GM12892 (cell line): ENCODE data around the gene ENTPD1.
A peak's percentile ranks its signal among the peaks of the same experiment; 100 is the strongest.
"Not testable (repeated sequence)": the region's sequence is repeated elsewhere in the genome, so short reads cannot be mapped to it uniquely, and the experiment has no call there.

ENCODE experiments used
- DNase-seq: peaks from one replicate; pipeline ENCODE4 v3.0.0; 2011; ENCODE audit not compliant: insufficient read length
- FAIRE-seq: peaks from 2 replicates; lab custom pipeline; 2011; peaks lifted over from hg19 to GRCh38; lab: Jason Lieb, UNC
- POLR2A ChIP-seq: IDR thresholded peaks from 2 replicates; pipeline ENCODE4 v1.6.1; 2011; ENCODE audit warnings: low read depth, low read length, control low read depth
- POLR2AphosphoS5 ChIP-seq: IDR thresholded peaks from 2 replicates; pipeline ENCODE4 v1.6.1; 2011; ENCODE audit warnings: low read depth, low read length, control low read depth
- TAF1 ChIP-seq: IDR thresholded peaks from 2 replicates; pipeline ENCODE4 v1.6.1; 2011; ENCODE audit warnings: low read depth, mild to moderate bottlenecking, control low read depth, low read length, borderline replicate concordance

ENTPD1 gene

GRCh38 chr10:95767884-95768556 is 12.1 kb downstream of the ENTPD1 start:
- FAIRE-seq, result peak; percentile 95
- no peak for DNase-seq

GRCh38 chr10:95770084-95770720 is 14.2 kb downstream of the ENTPD1 start:
- TF ChIP-seq POLR2AphosphoS5, result no peak
- TF ChIP-seq POLR2A, result no peak
- DNase-seq (no peak), FAIRE-seq (no peak)

More at GRCh38 chr10:95767884-95768556, 12.1 kb downstream of the ENTPD1 start:
- TF ChIP-seq POLR2A (peak; percentile 58; the same call in 1 of the 2 replicates), POLR2AphosphoS5 (0 out of 2 replicates have a peak, but pooled peaks have one; percentile 39), TAF1 (no peak)

- DNase-seq, FAIRE-seq: not testable (repeated sequence)
Observed at GRCh38 chr10:95773454-95773853, 17.5 kb downstream of the ENTPD1 start.

DNA sequence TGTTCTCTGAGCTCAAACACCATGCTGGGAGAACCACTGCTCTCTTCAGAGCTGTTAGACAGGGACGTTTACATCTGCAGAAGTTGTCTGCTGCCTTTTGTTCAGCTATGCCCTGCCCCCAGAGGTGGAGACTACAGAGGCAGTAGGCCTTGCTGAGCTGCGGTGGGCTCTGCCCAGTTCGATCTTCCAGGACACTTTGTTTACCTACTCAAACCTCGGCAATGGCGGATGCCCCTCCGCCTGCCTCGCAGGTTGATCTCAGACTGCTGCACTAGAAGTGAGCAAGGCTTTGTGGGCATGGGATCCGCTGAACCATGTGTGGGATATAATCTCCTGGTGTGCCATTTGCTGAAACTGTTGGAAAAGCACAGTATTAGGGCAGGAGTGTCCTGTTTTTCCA is 21.7 kb downstream of the ENTPD1 start:
- not testable (repeated sequence) for FAIRE-seq, DNase-seq

DNA sequence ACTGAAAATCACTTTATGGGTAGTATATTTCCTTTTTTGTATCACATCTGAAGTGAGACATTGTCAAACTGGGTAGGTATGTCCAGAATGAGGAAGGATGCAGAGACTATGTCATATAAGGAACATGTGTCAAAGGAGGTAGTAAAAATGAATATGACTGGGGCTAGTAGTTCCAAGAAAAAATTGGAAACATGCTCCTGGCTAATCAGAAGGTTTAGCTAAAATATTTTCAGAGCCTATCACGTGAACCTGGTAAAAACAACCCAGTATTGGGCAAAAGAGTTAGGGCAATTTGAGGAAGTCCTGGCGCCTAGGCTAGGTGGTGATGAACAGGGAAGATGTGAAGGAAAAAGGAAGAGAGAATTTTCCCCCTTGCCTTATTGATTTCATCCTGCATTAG is 26.4 kb downstream of the ENTPD1 start:
- FAIRE-seq (peak; percentile 73), DNase-seq (no peak)

DNA sequence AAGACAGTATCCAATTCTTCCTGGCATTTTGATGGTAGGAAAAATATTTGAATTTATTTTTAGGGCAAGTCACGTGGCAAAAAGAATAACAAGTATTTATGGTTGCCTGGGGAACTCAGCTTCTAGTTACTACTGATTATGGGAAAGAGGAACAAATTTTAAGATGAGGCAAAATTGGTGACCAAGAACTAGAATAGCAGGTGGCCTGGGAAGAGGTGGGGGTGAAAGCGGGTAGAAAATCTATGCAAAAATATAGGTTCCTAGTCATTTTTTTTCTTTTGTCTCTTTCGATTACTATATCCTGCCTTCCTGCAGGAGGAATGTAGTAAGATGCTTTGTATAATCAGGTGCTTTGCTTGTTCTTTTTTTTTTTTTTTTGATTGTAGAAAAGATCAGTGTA is 27.8 kb downstream of the ENTPD1 start:
- no peak for TF ChIP-seq POLR2AphosphoS5
- TF ChIP-seq POLR2A, result no peak
- TF ChIP-seq TAF1, result no peak
- DNase-seq (no peak), FAIRE-seq (no peak)

More for the DNA sequence above, 26.4 kb downstream of the ENTPD1 start:
- TF ChIP-seq POLR2AphosphoS5, result no peak
- no peak for TF ChIP-seq POLR2A
- TF ChIP-seq TAF1, result no peak

DNA sequence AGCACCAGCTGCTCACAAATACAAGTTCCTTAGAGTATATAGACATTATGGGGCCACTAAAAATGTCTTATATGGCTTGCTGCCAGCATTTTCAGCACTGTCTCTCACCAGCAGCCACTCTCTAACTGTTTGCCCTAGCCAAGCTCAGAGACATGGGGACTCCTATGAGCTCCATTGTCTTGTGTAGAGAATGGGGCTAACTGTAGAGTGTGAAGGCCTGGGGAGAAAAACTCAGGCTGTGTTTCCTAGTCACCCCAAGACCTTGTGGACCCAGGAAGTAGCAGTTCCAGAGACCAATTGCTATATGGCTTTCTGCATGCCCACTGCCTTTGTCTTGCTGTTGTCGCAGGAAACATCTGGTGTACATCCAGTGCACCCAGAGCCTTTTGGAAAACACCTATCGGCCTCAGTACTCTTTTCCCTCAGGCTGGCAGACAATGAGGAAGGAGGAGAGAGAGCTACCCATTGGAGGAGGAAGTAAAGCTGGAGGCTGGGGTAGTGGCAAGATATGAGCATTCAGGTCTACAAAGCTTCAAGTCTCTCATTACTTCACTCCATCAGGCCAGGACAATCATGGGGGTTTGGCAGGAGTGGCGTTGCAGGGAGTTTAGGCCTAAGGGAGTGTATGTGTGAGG is 28.4 kb downstream of the ENTPD1 start:
- no peak for FAIRE-seq
- TF ChIP-seq POLR2A (no peak), POLR2AphosphoS5 (no peak; the same call in 1 of the 2 replicates), TAF1 (no peak)
- DNase-seq, result no peak

- TF ChIP-seq POLR2A, result peak; percentile 18; the same call in 1 of the 2 replicates
- no peak for TF ChIP-seq TAF1
- FAIRE-seq (peak; percentile 98), DNase-seq (no peak)
Observed at GRCh38 chr10:95785317-95785716, 29.4 kb downstream of the ENTPD1 start.

GRCh38 chr10:95785942-95786669 is 30.1 kb downstream of the ENTPD1 start:
- no peak for DNase-seq
- FAIRE-seq, result no peak
- TF ChIP-seq TAF1 (no peak), POLR2AphosphoS5 (no peak; the same call in 1 of the 2 replicates), POLR2A (no peak)

- FAIRE-seq, result peak; percentile 82
- DNase-seq, result no peak
- TF ChIP-seq POLR2AphosphoS5 (no peak), POLR2A (no peak), TAF1 (no peak)
Observed at GRCh38 chr10:95787447-95787846, 31.5 kb downstream of the ENTPD1 start.

DNA sequence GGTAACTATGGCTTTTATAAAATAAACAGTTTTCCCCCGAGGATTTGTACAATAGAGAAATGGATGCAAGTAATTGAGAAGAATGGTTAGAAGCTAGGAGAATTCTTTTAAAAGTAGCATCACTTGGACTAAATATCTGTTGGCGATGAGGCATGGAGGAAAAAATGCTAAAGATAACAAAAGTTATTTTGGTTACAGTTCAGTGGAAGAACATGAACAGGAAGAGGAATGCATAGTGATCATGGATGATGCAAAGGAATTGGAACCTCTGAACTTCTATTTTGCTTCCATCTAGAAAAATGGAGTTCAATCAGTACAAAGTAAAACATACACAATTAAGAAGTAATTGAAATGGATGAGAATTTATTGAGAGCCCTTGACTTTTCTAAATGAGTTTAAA is 32.9 kb downstream of the ENTPD1 start:
- DNase-seq (no peak), FAIRE-seq (peak; percentile 72)
- TF ChIP-seq POLR2AphosphoS5, result no peak
- TF ChIP-seq POLR2A, result no peak
- no peak for TF ChIP-seq TAF1

DNA sequence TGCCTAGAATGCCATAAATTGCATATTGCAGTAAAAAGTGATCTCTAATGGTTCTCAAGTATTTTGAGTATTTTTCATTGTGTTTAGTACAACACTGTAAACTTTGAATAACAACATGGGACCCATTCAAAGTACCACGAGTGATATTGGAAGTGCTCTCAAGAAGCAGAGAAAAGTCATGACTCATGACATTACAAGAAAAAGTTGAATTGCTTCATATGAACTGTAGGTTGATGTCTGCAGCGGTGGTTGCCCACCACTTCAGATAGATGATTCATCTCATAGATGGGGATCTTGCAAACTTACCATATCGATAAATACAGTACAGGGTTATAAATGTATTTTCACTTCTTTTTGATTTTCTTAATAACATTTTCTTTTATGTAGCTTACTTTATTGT is 33.9 kb downstream of the ENTPD1 start:
- no peak for TF ChIP-seq POLR2AphosphoS5
- TF ChIP-seq TAF1, result no peak
- TF ChIP-seq POLR2A, result no peak
- DNase-seq (no peak), FAIRE-seq (peak; percentile 94)

- DNase-seq (no peak), FAIRE-seq (peak; percentile 91)
- TF ChIP-seq POLR2AphosphoS5 (0 out of 2 replicates have a peak, but pooled peaks have one; percentile 24), TAF1 (no peak)
Observed at GRCh38 chr10:95790982-95791381, 35.0 kb downstream of the ENTPD1 start.
